K562 (cell line): Measurements from ENCODE around the gene SFSWAP. TPM values are rescaled to one million over a fixed set of nuclear protein-coding genes. Genes with fewer than 3 reads are reported as not detected.

Experiments used
- ATF7 ChIP-seq: fragments of 450-650 bp; IDR thresholded peaks from 2 replicates; pipeline ENCODE4 v1.7.1; 2014; ENCODE audit warnings: mild to moderate bottlenecking, moderate library complexity
- CHCHD3 ChIP-seq: fragments of 250-450 bp; sonication (Bioruptor Pico); IDR thresholded peaks from 2 replicates; pipeline ENCODE4 v2.1.2; 2022; ENCODE audit warnings: mild to moderate bottlenecking
- GTF2A2 ChIP-seq: IDR thresholded peaks from 2 replicates; pipeline ENCODE4 v1.6.1; 2016; ENCODE audit warnings: mild to moderate bottlenecking, missing genetic modification characterization, missing compliant biosample characterization
- SIRT6 ChIP-seq: IDR thresholded peaks from one replicate; pipeline ENCODE4 v1.6.1; 2012; ENCODE audit warnings: low read depth, mild to moderate bottlenecking, control low read depth, inconsistent platforms, low read length, moderate library complexity
- SNIP1 ChIP-seq: fragments of 450-650 bp; IDR thresholded peaks from 2 replicates; pipeline ENCODE4 v1.7.1; 2017; ENCODE audit warnings: low read depth, mild to moderate bottlenecking
- ZNF232 ChIP-seq: sonication (generic); formaldehyde crosslinking; IDR thresholded peaks from 2 replicates; pipeline ENCODE4 v1.8.0; 2022; ENCODE audit warnings: mild to moderate bottlenecking, missing genetic modification reagents
- polyA plus RNA-seq, 8 experiments: library from polyadenylated mRNA; depleted of rRNA in 4 of 8; stranded (reverse) in 5 of 8; unstranded in 3 of 8; fragments of >200 nt; fragmentation: Nextera tagmentation in 2 of 8; fragmentation: Illumina TruSeq in 1 of 8; extraction: Ambion mirVana in 2 of 8; extraction: Trizol in 1 of 8; gene quantifications; 2 replicates each; pipeline versions ENCODE4 v1.2.1 to v1.2.3, GENCODE V29; 2011 to 2014; ENCODE audit warnings: inconsistent platforms in 1 of 8, missing spikeins in 1 of 8
- total RNA-seq, 7 experiments: library from RNA; depleted of rRNA in 6 of 7; stranded (reverse); fragments of >200 nt in 6 of 7; fragmentation: Illumina TruSeq in 2 of 7; extraction: Trizol in 2 of 7; gene quantifications; 2 replicates each; pipeline versions ENCODE4 v1.2.1 to v1.2.3, GENCODE V29; 2011 to 2021; ENCODE audit warnings: low replicate concordance in 1 of 7
- TF ChIP-seq, protein P1 (sequence below): fragments of 250-450 bp; sonication (Bioruptor Pico); IDR thresholded peaks from 2 replicates; pipeline ENCODE4 v1.4.0; 2020; ENCODE audit warnings: borderline replicate concordance
- TF ChIP-seq, protein P2 (sequence below): IDR thresholded peaks from 2 replicates; pipeline ENCODE4 v1.6.1; 2014; ENCODE audit warnings: antibody characterized with exemption
- TF ChIP-seq, protein P3 (sequence below): sonication (generic); formaldehyde crosslinking; IDR thresholded peaks from 2 replicates; pipeline ENCODE4 v1.8.1; 2023; ENCODE audit warnings: mild to moderate bottlenecking, missing genetic modification reagents
- TF ChIP-seq, protein P4 (sequence below): fragments of 450-650 bp; IDR thresholded peaks from 2 replicates; pipeline ENCODE4 v1.7.1; 2018; ENCODE audit warnings: mild to moderate bottlenecking, low read depth; ENCODE audit not compliant: partially characterized antibody

Gene SFSWAP
- total and polyA plus RNA-seq, 9 of the 15 experiments (the other 6 are each of a cell fraction or from before 2014, with no cell fraction given) = 2.4 to 60.4 (median 32.6) TPM

DNA sequence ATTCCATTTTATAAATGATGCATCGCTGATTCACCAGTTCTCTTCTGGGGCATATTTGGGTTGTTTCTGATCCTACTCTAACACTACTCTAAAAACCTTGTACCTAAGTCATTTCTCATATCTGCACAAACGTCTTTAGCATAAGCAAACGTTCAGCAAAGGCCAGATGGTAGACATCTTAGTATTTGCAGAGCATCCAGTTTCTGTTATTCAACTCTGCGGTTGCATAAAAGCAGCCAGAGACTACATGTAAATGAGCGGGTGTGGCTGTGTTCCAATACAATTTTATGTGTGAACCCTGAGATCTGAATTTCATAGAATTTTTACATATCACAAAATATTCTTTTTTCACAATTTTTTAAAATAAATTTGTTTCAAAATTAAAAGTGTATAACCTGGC lies 94.5 kb downstream of the SFSWAP start (continued):
- TF ChIP-seq, protein P1, sequence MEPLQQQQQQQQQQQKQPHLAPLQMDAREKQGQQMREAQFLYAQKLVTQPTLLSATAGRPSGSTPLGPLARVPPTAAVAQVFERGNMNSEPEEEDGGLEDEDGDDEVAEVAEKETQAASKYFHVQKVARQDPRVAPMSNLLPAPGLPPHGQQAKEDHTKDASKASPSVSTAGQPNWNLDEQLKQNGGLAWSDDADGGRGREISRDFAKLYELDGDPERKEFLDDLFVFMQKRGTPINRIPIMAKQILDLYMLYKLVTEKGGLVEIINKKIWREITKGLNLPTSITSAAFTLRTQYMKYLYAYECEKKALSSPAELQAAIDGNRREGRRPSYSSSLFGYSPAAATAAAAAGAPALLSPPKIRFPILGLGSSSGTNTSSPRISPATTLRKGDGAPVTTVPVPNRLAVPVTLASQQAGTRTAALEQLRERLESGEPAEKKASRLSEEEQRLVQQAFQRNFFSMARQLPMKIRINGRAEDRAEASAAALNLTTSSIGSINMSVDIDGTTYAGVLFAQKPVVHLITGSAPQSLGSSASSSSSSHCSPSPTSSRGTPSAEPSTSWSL (CRISPR knock-in tag) = no peak
- TF ChIP-seq ATF7 (no peak), GTF2A2 (tag) (no peak), SNIP1 (no peak), ZNF232 (CRISPR knock-in tag) (no peak), SIRT6 (no peak), CHCHD3 (no peak)
- TF ChIP-seq, protein P2, sequence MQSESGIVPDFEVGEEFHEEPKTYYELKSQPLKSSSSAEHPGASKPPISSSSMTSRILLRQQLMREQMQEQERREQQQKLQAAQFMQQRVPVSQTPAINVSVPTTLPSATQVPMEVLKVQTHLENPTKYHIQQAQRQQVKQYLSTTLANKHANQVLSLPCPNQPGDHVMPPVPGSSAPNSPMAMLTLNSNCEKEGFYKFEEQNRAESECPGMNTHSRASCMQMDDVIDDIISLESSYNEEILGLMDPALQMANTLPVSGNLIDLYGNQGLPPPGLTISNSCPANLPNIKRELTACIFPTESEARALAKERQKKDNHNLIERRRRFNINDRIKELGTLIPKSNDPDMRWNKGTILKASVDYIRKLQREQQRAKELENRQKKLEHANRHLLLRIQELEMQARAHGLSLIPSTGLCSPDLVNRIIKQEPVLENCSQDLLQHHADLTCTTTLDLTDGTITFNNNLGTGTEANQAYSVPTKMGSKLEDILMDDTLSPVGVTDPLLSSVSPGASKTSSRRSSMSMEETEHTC = no peak
- TF ChIP-seq, protein P3, sequence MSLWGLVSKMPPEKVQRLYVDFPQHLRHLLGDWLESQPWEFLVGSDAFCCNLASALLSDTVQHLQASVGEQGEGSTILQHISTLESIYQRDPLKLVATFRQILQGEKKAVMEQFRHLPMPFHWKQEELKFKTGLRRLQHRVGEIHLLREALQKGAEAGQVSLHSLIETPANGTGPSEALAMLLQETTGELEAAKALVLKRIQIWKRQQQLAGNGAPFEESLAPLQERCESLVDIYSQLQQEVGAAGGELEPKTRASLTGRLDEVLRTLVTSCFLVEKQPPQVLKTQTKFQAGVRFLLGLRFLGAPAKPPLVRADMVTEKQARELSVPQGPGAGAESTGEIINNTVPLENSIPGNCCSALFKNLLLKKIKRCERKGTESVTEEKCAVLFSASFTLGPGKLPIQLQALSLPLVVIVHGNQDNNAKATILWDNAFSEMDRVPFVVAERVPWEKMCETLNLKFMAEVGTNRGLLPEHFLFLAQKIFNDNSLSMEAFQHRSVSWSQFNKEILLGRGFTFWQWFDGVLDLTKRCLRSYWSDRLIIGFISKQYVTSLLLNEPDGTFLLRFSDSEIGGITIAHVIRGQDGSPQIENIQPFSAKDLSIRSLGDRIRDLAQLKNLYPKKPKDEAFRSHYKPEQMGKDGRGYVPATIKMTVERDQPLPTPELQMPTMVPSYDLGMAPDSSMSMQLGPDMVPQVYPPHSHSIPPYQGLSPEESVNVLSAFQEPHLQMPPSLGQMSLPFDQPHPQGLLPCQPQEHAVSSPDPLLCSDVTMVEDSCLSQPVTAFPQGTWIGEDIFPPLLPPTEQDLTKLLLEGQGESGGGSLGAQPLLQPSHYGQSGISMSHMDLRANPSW (CRISPR knock-in tag) = no peak
- TF ChIP-seq, protein P4, sequence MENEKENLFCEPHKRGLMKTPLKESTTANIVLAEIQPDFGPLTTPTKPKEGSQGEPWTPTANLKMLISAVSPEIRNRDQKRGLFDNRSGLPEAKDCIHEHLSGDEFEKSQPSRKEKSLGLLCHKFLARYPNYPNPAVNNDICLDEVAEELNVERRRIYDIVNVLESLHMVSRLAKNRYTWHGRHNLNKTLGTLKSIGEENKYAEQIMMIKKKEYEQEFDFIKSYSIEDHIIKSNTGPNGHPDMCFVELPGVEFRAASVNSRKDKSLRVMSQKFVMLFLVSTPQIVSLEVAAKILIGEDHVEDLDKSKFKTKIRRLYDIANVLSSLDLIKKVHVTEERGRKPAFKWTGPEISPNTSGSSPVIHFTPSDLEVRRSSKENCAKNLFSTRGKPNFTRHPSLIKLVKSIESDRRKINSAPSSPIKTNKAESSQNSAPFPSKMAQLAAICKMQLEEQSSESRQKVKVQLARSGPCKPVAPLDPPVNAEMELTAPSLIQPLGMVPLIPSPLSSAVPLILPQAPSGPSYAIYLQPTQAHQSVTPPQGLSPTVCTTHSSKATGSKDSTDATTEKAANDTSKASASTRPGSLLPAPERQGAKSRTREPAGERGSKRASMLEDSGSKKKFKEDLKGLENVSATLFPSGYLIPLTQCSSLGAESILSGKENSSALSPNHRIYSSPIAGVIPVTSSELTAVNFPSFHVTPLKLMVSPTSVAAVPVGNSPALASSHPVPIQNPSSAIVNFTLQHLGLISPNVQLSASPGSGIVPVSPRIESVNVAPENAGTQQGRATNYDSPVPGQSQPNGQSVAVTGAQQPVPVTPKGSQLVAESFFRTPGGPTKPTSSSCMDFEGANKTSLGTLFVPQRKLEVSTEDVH = no peak
